GM19043 (cell line): Measurements from ENCODE around the gene PDLIM5.
"Not testable (repeated sequence)": the region's sequence is repeated elsewhere in the genome, so short reads cannot be mapped to it uniquely, and the experiment has no call there.

ENCODE experiments used
- ATAC-seq: cut with Tn5 transposase; IDR thresholded peaks from one replicate; pipeline ENCODE4 v1.9.1; 2021; ENCODE audit warnings: low read depth; ENCODE audit not compliant: unreplicated experiment

PDLIM5 gene, protein sequence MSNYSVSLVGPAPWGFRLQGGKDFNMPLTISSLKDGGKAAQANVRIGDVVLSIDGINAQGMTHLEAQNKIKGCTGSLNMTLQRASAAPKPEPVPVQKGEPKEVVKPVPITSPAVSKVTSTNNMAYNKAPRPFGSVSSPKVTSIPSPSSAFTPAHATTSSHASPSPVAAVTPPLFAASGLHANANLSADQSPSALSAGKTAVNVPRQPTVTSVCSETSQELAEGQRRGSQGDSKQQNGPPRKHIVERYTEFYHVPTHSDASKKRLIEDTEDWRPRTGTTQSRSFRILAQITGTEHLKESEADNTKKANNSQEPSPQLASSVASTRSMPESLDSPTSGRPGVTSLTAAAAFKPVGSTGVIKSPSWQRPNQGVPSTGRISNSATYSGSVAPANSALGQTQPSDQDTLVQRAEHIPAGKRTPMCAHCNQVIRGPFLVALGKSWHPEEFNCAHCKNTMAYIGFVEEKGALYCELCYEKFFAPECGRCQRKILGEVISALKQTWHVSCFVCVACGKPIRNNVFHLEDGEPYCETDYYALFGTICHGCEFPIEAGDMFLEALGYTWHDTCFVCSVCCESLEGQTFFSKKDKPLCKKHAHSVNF

DNA sequence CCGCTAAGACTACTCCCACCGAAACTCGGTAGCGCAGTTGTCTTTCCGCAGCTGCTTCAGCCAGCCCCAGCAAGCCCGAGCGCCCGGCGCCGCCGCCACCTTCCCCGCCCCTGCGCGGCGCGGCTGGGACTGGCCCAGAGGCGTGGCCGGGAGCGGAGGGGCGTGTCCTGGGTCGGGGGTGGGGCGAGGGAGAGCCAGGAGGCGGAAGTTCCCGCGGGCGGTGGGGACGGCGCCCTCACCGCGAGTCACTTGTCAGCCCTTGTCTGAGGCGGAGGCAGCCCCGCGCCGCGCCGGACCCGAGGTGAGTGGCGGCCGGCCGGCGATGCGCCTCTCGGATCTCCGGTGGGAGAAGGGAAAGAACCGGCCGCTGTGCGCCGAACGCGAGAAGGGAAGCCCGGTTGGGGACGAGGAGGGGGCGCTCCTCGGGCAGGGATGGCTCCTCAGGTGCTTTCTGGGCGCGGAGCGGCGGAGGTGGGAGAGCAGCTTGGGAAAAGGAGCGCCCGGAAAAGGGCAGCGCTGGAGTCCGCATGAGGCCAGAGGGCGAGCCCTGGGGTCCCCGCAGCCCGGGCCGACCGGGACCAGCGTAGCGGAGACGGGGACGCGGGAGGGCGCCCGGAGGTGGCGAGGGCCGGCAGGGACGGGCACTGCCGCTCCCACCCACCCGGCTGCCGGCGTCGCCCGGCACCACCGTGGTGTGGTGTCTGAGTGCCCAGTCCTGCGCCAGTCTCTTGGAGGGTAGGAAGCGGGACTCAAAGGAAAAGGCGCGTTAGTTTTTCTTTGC is at the start of gene PDLIM5:
TSS of gene PDLIM5 (plus strand) at position 248 of the 781 bp plus-strand sequence. CDS start 3,347 bp downstream, outside the sequence.
- ATAC-seq: peak; percentile 85

DNA sequence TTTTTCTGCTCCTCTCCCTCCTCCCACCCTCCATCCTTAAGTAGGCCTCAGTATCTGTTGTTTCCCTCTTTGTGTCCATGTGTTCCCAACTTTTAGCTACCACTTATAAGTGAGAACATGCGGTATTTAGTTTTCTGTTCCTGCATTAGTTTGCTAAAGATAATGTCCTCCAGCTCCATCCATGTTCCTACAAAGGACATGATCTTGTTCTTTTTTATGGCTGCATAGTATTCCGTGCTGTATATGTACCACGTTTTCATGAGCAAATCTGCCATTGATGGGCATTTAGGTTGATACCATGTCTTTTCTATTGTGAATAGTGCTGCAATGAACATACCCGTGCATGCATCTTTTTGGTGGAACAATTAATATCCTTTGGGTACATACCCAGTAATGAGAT is 49.3 kb upstream of the PDLIM5 start:
- not testable (repeated sequence) for ATAC-seq

DNA sequence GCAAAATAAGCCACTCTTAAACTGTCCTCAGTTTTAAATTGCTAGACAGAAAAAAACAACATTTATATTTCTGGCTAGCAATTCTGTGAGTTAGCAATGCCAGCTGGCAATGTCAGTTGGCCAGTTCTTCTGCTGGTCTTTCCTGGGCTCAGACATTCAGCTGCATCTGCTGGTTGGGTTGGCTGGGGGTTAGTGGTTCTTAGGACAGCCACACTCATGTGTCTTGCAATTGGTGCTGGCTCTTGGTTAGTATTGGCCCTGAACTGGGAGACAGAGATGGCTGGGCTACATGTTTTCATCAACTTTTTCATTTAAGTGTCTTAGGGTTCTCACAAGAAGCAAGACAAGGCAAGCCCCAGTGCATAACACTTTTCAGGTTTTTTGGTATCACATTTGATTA is 48.0 kb upstream of the PDLIM5 start:
- ATAC-seq: no peak

DNA sequence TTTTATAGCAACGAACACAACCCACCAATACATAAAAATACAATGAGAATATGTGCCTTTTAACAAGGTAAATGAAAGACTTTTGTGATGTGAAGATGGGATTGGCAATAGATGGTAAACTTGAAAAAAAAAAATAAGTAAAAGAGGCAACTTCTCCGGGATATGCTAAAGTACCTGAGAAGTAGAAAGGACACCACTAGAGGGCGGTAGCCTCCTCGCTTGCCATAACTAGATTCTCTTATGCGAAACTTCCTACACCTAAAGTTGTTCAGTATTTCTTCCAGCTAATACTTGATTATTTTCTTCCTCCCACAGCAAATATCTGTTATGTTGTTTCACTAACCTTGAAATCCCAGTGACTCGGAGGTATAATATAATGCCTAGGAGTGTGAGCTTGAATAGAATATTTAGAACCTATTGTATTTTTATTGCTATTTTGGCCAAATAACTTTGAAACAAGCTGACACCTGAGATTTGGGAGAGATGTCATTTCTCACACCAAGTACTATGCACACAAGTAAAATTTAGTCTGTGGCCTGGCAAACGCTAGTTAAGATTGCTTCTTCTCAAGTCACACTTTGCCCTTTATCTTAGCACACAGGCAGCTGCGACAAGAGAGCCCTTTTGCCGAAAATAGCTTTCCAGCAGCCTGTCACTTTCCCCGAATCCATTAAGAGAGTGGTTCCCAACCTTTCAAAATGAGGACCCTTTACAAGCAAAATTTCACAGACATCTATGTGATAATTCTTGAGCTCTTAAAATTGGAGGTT is 44.9 kb upstream of the PDLIM5 start:
- ATAC-seq: peak; percentile 89

DNA sequence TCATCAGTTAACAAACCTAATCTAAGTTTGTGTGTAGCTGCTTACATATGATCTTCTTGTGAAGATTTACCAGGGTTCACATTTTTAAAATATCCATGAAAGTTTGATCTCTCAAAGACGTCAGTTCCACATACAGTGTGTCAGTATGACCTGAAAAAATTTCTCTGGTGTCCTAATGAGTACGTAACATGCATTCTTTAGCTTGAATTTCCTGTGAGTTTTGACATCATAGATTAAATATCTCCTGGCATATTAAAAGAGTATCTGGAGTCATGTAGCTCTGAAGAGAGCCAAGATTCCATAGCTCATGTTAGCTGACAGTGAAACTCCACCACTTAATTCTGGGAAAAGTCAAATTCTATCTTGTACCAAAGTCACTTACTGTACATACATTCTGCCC is 43.9 kb upstream of the PDLIM5 start:
- ATAC-seq: no peak

DNA sequence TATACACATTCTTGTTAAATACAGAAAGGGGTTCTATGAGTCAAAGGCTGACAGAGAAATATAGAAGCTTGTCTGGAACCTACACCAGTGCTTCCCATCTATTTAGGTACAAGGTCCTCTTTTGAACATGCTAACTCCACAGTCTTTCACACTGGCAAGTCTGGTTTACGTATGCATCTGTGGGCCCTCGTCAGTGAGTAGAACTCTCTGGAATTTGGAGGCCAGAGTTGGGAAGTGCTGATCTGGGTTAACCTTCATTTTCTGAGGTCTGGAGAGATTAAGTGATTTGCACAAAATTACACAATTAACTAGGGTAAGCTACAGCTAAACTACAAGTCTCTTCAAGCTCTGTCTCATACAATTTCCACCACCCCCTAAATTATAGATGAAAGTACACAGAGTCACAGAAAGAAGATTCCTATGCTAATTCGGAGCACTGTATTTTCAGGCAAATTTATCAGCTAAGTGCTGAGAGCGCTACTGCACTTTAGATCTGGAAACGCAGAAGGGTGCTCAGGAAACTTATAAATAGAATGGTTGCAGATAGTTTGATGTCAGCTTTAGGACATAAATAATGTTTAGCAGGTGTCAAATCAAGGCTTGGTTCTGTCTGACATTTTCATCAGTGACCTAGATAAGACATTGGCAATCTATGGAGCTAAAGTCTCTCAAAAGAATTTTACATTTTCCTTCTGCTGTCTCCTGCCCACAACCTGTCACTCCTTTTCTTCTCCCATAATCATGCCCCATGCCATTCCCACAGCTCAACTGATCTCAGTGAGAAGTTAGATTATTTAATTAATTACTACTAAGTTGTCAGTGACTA is 43.0 kb upstream of the PDLIM5 start:
- no peak for ATAC-seq

DNA sequence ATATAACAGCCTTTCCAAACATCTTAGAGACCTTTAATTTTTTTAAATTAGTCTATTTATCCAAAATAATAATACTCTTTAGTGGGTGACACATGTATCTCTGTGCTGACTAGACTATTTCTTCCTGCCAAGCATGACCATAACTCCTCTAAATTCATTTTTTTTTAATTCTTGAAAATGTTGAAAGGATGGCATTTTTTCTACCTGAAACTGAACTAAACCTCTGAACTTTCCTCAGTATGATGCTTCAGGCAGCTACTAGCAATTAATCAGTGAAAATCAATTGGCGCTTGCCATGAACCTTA is 42.4 kb upstream of the PDLIM5 start:
- no peak for ATAC-seq

DNA sequence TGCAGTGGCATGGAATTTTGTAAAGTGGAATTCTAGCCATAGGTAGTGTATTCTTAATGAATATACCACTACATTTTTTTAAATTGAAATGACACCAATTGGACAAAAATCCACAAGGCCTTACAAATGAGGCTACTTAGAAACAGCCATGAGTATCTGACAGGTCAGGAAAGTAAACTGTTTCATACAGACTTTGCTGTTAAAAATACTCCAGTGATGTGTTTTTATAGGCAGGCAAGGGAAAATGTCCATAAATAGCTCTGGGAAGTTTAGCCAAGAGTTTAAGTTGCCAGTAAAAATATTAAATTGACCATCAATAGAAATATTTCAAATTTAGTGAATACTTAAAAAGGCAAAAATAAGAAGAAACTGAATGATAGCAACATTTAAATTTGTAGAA is 41.8 kb upstream of the PDLIM5 start:
- no peak for ATAC-seq

DNA sequence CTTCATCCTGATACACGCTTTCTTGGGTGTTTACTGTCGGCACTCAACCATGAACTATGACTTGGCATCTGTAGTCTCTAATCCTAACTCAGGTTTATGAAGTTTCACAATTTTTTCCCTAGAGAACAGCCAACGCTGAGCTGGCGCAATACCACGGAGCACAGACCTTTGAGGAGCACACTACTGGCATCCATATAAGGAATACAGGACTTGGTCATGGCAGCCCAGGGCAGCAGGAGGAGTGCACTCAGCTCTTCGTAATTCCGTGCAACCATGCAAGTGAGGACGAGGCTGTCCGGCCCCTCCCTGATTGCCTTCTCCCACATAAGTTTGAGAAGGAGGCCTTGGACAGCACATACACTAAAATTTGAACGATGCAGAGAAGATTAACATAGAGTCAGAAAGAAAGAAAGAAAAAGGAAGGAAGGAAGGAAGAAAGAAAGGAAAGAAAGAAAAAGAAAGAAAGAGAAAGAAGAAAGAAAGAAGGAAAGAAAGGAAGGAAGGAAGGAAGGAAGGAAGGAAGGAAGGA is 41.0 kb upstream of the PDLIM5 start:
- ATAC-seq: no peak

DNA sequence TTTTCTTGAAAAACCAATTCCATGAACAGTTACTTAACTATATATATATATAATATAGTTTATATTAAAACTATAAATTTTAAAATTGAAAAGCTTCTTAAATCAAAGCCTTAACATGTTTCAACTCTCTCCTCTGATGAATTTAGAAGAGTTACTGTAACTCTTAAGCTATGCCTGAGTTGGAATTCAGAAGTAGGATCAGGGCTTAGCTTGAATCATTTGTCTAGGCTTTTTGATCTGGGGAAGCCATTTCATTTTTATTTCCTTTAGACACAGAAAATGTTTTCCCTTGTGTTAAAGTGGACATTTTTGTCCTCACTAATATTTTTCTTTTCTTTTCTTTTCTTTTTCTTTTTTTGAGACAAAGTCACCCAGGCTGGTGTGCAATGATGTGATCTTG is 40.4 kb upstream of the PDLIM5 start:
- no peak for ATAC-seq

DNA sequence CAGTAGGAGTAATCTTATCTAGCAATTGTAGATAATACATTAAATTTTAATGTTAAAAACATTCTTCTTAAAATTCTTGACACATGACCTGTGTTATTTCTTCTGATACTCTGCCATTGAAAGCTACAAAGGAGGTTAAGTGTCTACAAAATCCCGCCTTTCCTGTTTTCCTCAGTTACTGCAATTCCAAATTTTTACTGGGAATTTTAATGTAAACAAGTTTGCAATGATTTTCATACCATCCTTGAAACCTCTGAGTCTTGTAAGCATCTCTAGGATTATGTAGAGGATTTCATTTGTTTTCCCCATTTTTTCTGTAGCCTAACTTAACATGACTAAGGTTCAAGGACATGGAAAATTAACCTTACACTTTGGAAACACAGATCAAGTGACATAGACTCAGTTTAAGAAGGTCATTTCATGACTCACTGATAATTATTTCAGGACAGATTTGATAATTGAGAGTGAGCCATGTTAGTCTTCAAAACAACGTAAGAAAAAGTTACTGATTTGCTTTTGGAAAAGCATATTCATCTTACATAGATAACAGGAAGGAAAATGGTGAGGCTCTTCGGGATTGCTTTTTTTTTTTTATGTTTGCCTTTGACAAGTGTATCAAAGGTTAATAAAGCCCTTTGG is 39.6 kb upstream of the PDLIM5 start:
- no peak for ATAC-seq

DNA sequence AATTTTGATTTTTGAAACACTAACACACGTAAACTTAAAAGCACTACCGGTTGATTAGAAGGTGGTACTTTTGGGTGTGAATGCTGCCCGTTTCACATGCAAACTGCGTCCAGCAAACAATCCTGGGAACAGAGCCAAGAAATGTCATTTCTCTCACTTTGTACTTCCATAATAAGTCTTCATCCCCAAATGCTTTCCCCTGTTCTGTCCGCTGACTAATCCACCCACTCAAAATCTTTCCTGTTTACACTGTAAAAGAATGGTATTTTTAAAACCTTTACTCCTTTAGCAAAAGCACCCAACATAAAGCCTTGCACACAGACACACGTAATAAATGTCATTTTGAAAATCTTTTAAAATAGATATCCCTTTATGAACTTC is 39.1 kb upstream of the PDLIM5 start:
- ATAC-seq: no peak

DNA sequence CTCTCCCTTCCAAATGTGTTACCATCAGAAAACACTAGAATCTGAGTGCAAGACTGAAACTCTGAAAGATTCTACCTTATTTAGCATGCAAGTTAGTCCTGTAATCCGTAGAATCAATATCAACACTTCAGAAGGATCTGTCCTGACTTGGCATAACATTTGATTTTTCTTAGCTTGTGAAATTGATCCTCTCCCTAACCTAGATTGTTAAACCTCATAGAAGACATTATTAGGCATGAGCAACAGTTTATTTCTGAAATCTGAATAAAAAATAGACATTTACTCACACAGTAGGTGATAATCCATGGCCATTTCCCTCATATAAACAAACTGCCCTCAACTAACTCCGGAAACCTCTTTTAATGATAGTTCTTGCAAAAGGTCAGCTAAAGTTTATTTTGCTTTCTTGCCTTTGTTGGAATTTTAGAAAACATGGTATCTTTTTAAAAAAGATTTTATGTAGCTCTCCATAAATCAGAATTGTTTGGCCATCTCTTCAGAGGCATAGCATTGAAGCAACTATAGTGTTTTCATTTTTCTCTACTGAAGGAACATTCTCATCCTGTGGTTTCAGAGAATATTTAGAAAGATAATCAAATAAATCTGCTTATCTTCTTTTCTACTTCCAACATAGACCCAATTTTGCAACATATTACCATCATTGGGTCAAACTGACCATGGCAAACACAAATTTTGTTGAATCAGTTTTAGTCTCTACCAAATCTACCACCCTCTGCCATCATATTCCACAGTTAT is 38.5 kb upstream of the PDLIM5 start:
- ATAC-seq: no peak

DNA sequence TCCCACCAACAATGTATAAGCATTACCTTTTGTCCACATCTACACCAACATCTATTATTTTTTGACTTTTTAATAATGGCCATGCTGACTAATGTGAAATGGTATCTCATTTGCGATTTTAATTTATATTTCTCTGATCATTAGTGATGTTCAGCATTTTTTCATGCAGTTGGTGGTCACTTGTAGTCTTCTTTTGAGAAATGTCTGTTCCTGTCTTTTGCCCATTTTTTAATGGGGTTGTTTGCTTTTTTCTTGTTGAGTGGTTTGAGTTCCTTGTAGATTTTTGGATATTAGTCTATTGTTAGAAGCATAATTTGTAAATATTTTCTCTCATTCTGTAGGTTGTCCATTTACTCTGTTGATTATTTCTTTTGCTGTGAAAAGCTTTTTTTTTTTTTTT is 36.8 kb upstream of the PDLIM5 start:
- ATAC-seq: no peak

DNA sequence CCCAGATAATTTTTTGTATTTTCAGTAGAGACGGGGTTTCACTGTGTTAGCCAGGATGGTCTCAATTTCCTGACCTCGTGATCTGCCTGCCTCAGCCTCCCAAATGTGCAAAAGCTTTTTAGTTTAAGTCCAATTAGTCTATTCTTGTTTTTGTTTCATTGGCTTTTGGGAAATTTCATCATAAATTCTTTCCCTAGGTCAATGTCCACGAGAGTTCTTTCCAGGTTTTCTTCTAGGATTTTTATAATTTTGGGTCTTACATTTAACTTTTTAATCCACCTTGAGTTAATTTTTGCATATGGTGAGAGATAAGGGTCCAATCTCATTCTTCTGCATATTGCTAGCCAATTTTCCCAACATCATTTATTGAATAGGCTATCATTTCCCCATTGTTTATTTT is 36.3 kb upstream of the PDLIM5 start:
- no peak for ATAC-seq

DNA sequence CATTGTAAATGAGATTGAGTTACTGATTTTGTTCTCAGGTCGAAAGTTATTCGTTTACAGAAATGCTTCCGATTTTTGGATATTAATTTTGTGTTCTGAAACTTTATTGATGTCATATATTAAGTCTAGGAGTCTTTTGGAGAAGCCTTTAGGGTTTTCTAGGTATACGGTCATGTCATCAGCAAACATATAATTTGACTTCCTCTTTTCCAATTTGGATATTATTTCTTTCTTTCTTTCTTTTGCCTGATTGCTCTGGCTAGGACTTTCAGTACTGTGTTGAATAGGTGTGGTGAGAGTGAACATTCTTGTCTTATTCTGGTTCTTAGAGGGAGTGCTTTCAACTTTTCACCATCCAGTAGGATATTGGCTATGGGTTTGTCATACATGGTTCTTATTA is 35.4 kb upstream of the PDLIM5 start:
- no peak for ATAC-seq

DNA sequence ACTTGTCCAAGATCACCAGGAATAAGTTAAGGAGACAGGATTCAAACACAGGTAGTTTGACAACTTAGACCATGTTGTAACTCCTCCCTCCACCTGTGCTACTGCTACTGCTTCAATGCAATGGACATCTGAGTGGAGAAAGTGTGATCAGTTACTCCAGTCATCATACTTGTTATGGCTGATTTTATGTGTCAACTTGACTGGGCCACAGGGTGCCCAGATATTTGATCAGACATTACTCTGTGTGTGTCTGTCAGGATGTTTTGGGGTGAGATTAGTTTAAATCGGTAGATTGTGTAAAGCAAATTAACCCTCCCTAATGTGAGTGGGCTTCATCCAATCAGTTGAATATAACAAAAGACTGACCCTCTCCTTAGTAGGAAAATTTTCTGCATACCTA is 34.8 kb upstream of the PDLIM5 start:
- ATAC-seq: no peak

DNA sequence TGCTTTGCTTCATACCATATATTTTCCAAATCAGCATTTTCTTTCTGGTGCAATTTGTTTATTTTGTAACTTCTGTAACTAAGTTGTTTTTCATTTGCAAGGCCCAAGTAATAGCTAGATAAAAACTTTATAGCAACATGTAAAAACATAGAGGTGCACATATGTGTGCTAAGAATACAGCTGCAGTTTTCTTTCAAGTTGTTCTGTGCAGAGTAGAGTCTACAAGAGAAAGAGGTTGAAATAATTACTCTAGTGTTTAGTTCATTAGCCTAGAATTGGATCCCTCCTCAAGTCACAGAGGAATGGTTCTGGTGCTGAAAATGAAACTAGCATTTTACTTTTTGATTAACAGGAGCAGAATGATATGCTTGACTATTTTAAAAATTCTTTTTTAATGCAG is 32.2 kb upstream of the PDLIM5 start:
- ATAC-seq: no peak

DNA sequence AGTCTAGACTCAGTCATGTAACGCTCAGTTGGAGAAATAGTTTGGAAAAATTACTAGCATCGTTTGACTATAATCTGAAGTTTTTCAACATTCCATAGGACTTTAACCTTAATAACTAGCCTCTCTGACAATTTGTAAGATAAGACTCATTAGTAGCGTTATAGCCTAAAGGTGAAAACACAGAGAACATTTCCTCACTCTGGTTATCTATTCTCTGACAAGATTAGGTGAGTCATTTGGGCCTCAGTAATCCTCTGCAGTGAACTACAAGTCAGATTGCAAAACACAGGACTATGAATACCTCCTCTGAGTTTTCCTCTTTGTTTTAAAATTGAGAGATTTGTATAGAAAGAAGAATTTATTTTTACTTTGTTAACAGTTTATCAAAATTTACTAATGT is 31.8 kb upstream of the PDLIM5 start:
- no peak for ATAC-seq
